ENCODE data around the gene GCN1. TPM values are rescaled to one million over a fixed set of nuclear protein-coding genes. Genes with fewer than 3 reads are reported as not detected.

GCN1 gene
- polyA plus RNA-seq, 3 donors = 5.0 to 22.1 (median 8.3) TPM

- Histone ChIP-seq H3K79me2 (ENCODE audit: insufficient read depth, low read length) (peaks cover 47% of the 10 kb centered on the region), H3K4me1 (ENCODE audit: control insufficient read depth in 1 of 2, insufficient read depth in 2 of 2, low read length in 2 of 2) (peaks cover 43 to 59% of the 10 kb centered on the region in 2 donors), H3K9ac (ENCODE audit: insufficient read depth, low read length, poor library complexity, severe bottlenecking) (no peak overlapping the region), H3K4me3 (replicated peaks in 1 of 3; ENCODE audit: low read depth in 2 of 3, low read length in 3 of 3) (peak overlapping the region; percentile 65 to 91 (median 75)), H3K27ac (ENCODE audit: low read depth in 1 of 2, low read length in 2 of 2) (no peak overlapping the region), H3K4me2 (replicated peaks; ENCODE audit: extremely low read depth, low read length, poor library complexity, severe bottlenecking) (peak overlapping the region; percentile 89), H4K20me1 (ENCODE audit: insufficient read depth, low read length) (peaks cover 56% of the 10 kb centered on the region), H2AFZ (ENCODE audit: insufficient read depth, low read depth, low read length, poor library complexity, severe bottlenecking) (no peak overlapping the region), H3K36me3 (replicated peaks in 1 of 2; ENCODE audit: control insufficient read depth in 1 of 2, insufficient read depth in 2 of 2, low read length in 2 of 2) (peaks cover 0 to 14% of the 10 kb centered on the region in 2 donors), H3K9me3 (replicated peaks in 1 of 2; ENCODE audit: control insufficient read depth in 1 of 2, insufficient read depth in 1 of 2, low read length in 2 of 2) (peaks cover 0 to 3% of the 10 kb centered on the region in 2 donors), H3K27me3 (ENCODE audit: control insufficient read depth in 2 of 2, insufficient read depth in 2 of 2, low read length in 2 of 2) (no peaks in the 10 kb centered on the region)
- Mint-ChIP-seq H3K36me3 (peaks cover 17 to 28% of the 10 kb centered on the region in 2 donors), H3K27me3 (ENCODE audit: low read depth in 3 of 3) (no peaks in the 10 kb centered on the region), H3K9me3 (peaks cover 0 to 5% (median 0%) of the 10 kb centered on the region in 7 donors), H3K4me3 (peak overlapping the region; percentile 85 to 93), H3K4me1 (peaks cover 64% of the 10 kb centered on the region), H3K27ac (peak overlapping the region in 4 of 7 donors; percentile 57 to 91 (median 87))
- DNase-seq = no peak
- intact Hi-C loops (cut with micrococcal nuclease) = loop anchor here in 1 of 2 donors (5.0 kb wide), 1 partner anchor 84 kb away; the partner anchor contains the start of gene RPLP0
- no peak for TF ChIP-seq CTCF (IDR thresholded peaks at IDR 0.05)
- whole genome bisulfite sequencing (ENCODE audit: insufficient coverage) = 80% methylated on average over 1 of the region's 7 CpGs
Observed at GRCh38 chr12:120117961-120118320, 76.6 kb downstream of the GCN1 start.

- Histone ChIP-seq H4K20me1 (ENCODE audit: insufficient read depth, low read length) (peaks cover 66% of the 10 kb centered on the region), H3K9ac (ENCODE audit: insufficient read depth, low read length, poor library complexity, severe bottlenecking) (peak overlapping the region; percentile 80), H3K79me2 (ENCODE audit: insufficient read depth, low read length) (peaks cover 56% of the 10 kb centered on the region), H3K9me3 (replicated peaks in 1 of 2; ENCODE audit: control insufficient read depth in 1 of 2, insufficient read depth in 1 of 2, low read length in 2 of 2) (peaks cover 0 to 3% of the 10 kb centered on the region in 2 donors), H3K27me3 (ENCODE audit: control insufficient read depth in 2 of 2, insufficient read depth in 2 of 2, low read length in 2 of 2) (no peaks in the 10 kb centered on the region), H3K27ac (ENCODE audit: low read depth in 1 of 2, low read length in 2 of 2) (peak overlapping the region; percentile 88 to 91), H3K36me3 (replicated peaks in 1 of 2; ENCODE audit: control insufficient read depth in 1 of 2, insufficient read depth in 2 of 2, low read length in 2 of 2) (peaks cover 0 to 14% of the 10 kb centered on the region in 2 donors), H3K4me1 (ENCODE audit: control insufficient read depth in 1 of 2, insufficient read depth in 2 of 2, low read length in 2 of 2) (peaks cover 49 to 65% of the 10 kb centered on the region in 2 donors), H3K4me2 (replicated peaks; ENCODE audit: extremely low read depth, low read length, poor library complexity, severe bottlenecking) (peak overlapping the region; percentile 89), H2AFZ (ENCODE audit: insufficient read depth, low read depth, low read length, poor library complexity, severe bottlenecking) (peak overlapping the region; percentile 88), H3K4me3 (replicated peaks in 1 of 3; ENCODE audit: low read depth in 2 of 3, low read length in 3 of 3) (peak overlapping the region; percentile 65 to 91 (median 75))
- H3K4me3 Mint-ChIP-seq = peak overlapping the region; percentile 85 to 93
- H3K27ac Mint-ChIP-seq = peak overlapping the region; percentile 84 to 95 (median 91)
- DNase-seq = peak; percentile 92 to 94 (median 92)
- H3K9me3 Mint-ChIP-seq = peaks cover 0 to 5% (median 0%) of the 10 kb centered on the region in 7 donors
- H3K36me3 Mint-ChIP-seq = peaks cover 19 to 37% of the 10 kb centered on the region in 2 donors
- TF ChIP-seq CTCF (IDR thresholded peaks at IDR 0.05) = no peak
- intact Hi-C loops (cut with micrococcal nuclease) = loop anchor here in 1 of 2 donors (5.0 kb wide), 1 partner anchor 85 kb away; the partner anchor contains the start of gene RPLP0
- WGBS (ENCODE audit: insufficient coverage) = under 1% methylated on average over 89 of the region's 91 CpGs
- peaks cover 73% of the 10 kb centered on the region for H3K4me1 Mint-ChIP-seq
- no peaks in the 10 kb centered on the region for H3K27me3 Mint-ChIP-seq (ENCODE audit: low read depth in 3 of 3)
Observed at GRCh38 chr12:120116792-120117651, 77.5 kb downstream of the GCN1 start.
